Umbilical cord (tissue), 2 donors: ENCODE data around the gene BRSK1. TPM values are rescaled to one million over a fixed set of nuclear protein-coding genes. Genes with fewer than 3 reads are reported as not detected.
A peak's percentile ranks its signal among the peaks of the same experiment; 100 is the strongest.

Experiments
- DNase-seq: peaks from one replicate; pipeline ENCODE4 v3.0.0-alpha.2; 2015; ENCODE audit warnings: low spot score
- total RNA-seq: library from RNA; depleted of rRNA; stranded (reverse); fragments of >200 nt; gene quantifications from one replicate; pipeline ENCODE4 v1.2.3, GENCODE V29; 2014; ENCODE audit warnings: low replicate concordance; ENCODE audit not compliant: insufficient read depth

The BRSK1 gene
- not detected for total RNA-seq

DNA sequence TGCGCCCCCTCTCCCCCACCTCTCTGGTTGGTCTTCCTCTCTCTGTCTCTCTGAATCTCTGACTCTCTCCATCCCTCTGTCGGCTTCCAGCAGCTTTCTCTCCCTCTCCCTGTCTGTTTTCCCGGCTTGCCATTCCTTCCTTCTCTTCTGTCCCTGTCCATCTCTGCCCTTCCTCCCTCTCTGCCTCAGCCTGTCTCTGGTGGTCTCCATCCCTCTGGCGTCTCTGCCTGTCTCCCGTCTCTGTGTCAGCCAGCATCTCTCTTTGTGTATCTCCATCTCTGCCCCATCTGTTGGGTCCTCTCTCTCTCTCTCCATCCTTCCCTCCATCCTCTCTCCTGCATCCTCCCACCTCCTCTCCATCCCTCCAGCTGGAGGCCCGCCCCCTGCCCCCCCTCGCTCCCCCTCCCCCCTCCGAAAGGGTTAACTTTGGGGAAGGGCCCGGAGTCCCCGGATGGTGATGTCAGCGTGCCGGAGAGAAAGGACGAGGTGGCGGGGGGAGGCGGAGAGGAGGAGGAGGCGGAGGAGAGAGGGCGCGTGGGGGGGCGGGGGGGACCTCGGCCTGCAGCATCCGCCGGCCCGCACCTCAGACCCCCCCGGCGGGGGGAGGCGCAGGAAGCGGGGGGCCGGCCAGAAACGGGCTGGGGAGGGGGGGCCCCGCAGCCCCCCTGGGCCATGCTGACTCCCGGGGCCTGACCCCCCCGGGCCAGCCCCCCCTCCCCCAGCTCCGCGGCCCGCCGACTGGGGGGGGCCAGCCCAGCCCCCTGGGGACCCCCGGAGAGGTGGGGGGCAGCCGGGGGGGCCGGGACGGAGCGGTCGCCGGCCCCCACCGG is at the start of gene BRSK1:
TSS of gene BRSK1 (plus strand) at position 450 of the 830 bp plus-strand sequence. CDS start 446 bp downstream, outside the sequence.
- peak; percentile 57 for DNase-seq

DNA sequence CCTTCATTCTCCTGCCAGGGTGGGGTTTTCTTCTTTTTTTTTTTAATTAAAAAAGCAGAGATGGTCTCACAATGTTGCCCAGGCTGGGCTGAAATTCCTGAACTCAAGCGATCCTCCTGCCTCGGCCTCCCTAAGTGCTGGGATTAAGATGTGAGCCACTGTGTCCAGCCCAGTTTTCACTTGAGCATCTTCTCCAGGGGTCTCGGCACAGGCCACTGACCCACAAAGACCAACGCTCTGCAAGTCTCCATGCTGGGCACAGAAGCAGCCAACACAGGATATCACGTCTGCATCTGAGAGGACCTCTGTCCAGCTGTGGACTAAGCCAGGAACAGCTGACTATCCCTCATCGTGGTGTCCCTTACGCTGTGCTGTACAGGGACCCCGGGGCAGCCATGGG is 45.8 kb upstream of the BRSK1 start:
- DNase-seq = no peak

DNA sequence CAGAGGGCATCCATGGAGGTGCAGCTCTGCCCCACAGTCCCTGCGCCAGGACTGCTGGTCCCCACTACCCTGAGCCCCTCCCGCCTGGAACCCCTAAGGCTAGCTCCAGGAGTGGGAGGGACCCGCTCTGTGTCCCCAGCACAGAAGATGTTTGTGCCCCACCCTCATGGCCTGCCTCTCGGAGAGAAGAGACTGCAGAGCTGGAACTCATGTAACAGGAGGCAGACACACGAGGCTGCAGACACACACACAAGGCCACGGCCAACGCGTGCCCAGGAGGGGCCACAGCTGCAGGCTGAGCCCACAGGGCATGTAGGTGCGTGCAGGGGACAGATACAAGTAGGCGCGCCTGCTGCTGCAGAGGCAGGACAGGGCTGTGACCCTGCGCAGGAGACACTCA is 44.8 kb upstream of the BRSK1 start:
- DNase-seq = no peak

DNA sequence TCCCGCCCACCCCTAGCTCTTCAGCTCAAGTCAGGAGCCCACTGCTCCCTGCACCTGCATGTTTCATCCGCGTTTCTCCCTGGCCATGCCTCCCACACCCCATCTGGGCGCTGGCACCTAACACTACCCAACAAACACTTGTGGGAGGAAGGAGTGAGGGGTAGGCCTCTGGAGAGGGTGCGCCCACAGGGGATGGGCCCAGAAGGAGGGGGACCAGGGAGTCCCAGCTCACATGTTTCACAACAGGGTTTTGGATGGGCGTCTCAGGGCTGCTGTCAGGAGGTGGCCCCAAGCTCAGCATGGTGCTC is 43.1 kb upstream of the BRSK1 start:
- no peak for DNase-seq

DNA sequence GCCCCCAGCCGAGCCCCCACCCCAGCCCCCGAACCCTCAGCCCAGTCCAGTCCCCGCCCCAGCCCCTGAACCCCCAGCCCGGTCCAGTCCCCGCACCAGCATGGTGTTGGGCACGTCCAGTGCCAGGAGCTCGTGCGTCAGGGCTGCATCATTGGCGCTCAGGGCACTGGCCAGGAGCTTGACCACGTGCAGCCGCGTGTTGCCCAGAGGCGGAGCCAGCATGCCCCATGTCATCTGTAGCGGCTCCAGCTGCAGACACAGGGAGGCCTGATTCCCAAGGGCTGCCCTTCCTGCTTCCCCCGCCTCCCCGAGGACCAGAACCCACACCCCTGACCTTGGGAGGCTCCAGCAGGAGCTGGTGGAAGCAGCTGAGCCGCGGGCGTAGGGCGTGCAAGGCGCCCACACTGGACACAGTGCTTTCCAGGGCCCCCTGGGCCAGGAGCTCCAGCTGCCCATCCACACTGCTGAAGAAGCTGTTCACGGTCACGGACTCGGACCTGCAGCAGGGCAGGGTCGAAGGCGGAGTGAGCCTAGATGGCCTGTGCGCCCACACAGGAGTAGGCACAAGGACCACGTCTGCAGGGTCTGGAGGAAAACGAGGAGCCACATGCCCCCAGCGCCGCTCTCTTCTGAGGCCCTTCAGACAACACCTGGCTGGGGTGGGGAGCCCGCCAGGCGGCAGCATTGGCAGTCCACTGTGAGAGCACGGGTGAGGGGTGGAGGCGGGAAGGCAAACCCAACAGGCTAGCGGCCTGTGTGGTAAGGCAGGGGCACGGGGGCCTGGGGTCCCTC is 42.5 kb upstream of the BRSK1 start:
- no peak for DNase-seq

DNA sequence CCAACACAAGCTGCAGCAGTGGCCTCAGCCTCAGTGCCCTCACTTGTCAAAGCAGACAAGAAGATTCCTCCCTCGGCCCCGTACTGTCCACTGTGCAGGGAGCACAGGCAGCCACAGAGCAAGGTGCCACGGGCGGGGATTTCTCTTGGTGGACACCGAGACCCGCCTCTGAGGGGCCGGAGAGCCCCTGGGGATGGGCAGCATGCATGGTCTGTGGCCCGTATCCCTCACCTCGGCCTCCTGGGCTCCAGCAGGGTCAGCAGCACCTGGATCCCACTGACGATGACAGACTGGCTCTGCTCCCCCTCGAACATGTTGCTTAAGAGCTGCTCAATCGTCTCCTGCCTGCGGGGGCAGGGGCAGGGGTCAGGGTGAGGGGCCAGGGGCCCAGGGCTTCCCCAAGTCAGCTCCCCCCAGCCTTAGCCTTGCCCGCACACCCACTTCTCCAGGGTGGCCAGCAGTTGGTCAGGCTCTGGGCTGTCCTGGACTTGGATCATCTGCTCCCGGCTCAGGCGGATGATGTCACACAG is 41.8 kb upstream of the BRSK1 start:
- DNase-seq = no peak

DNA sequence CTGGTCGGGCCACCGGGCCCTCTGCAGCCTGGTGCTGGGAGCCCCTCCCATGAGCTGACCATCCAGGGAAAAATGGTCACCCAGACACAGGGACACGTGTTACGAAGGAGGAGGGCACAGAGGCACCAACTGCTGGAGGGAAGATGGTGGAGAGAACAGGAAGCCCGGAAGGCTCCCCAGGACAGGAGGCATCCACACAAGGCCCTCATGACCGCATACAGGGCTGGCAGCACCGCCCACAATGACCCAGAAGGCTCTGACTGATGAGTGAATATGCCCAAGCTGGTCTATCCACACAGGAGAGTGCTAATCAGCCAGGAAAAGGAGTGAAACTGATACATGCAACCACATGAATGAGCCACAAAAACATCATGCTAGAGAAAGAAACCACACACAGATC is 41.3 kb upstream of the BRSK1 start:
- DNase-seq = no peak

DNA sequence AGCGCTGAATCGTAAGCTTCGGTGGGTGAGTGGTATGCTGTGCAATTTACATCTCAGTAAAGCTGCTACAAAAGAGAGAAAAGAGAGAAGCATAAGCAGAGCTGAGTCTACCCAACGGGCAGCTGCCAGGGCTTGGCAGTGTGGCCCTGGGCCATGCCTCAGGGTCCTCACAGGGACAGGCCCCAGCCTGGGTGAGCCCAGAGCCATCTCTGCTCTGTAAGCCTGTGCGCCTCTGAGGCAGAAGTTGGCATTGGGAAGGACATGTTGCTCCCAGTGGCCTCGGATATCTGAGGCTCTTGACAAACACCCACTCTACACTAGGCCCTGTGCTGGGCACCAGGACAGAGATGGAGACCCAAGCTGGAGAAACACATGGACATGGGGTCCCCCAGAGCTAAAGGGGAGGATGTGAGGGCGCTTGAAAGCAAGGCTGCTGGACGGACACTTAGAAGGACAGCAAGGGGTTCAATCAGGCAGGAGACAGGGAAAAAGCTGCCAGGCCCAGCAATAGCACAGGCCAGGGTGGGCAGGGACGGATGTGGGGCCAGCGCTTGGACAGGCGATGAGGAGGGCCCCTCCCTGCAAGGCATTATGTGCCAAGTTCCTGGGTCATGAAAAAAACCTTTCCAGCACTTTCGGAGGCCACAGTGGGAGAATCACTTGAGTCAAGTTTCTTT is 39.7 kb upstream of the BRSK1 start:
- no peak for DNase-seq

DNA sequence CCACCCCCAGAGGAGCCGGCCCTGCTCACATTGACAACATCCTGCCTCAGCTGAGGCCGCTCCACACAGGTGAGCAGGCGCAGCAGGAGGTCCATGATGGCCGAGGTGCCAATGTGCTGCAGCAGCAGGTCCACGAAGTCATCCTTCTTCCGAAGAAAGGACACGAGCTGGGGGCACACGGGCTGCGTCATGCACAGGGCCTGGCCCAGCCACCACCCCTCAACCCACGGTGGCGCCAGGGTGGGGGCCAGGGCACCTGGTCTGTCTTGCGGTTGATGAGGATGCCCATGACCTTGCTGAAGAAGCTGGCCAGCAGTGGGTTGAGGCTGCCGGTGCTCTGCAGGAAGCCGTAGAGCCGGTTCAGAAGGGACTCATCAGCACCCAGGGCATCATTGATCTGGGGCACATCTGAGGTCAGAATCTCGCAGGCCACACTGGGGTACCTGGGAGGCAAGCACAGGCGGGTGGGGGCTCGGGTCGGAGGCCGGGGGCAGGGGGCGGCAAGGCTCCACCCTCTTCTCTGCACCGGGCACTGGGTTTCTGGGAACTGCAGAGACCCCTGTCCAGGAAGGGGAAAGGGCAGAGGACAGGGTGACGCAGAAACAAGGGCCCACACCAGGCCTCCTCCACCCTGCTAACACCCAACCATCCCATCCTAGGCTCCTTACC is 38.4 kb upstream of the BRSK1 start:
- DNase-seq = no peak

DNA sequence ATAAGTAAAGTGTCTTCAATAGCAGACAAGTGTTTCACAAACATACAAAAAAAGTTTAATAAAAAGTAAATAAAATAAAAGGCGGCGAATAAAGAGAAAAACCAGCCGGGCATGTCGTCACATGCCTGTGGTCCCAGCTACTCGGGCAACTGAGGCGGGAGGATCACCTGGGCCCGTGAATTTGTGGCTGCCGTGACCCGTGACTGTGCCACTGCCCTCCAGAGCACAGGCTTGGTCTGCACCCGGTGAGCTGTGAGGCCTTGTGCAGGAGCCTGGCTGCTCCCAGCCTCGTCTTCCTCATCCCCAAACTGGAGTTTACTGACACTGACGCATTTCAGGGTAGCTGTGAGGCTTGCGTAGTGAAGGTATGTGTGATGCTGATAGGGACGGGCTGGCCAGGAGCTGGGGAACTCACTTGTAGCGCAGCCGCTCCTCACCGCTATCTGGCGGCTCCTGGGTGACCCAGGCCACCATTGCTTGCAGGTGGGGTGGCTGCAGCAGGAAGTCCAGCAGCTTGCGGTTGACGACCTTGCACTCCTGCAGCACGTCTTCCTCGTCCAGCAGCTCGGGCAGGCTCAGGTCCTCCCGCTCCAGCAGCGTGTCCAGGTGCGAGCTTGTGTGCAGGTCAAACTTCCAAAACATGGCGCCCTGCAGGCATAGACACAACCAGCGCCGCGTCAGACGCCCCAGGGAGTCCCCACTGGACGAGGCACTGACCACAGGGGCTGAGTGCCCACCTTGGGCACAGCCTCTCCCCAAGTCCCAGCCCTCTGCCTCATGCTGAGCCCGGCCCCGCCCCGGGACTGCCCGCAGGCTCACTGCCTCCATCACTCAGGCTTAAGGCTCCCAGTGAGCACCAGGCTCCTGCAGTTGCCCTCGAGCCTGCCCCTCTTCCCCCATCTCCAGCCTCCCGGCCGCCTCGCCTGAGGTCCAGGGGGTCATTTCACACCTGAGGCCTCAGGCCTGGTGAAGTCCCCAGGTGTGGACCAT is 37.0 kb upstream of the BRSK1 start:
- DNase-seq = no peak

DNA sequence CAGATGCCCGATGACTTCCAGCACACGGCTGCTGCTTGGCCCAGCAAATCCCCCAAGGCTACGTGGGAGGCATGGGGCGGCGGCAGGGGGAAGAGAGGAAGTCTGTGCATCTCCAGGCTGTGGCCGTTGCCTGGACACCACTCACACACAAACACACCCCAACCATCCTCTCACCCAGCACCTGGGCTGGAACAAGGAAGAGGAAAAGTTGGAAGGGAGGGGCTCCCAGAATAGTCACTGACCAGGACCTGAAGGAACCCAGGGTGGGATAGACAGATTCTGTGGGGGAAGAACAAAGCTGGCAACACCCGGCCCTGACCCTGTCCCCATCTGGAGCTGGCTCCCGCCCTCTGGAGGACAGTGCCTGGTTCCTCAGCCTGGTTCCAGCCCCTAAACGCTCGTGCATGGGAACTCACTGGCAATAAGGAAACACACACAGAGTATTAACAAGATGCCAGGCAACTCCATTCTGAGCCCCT is 36.1 kb upstream of the BRSK1 start:
- peak; percentile 25 for DNase-seq

DNA sequence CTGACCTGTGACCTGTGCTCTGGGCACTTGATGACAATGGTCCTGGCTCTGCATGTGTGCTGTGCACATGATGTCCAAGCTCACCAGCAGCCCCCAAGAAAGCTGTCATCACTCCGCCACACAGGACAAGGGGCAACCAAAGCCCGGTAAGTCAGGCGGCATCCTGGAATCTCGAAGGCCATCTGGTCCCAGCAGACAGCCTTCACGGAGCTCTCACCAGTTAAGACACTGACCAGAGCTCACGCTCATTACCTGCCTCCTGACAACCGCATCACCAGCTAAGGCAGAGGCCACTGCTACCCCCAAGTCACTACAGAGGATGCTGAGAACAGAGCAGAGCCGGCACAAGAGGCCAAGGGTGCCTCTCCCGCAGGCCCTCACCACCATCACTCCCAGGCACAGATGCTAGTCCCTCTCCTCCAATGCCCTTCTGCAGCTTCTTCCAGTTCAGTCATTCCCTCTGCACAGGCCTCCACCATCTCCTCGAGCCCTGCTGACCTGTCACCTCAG is 35.6 kb upstream of the BRSK1 start:
- no peak for DNase-seq

DNA sequence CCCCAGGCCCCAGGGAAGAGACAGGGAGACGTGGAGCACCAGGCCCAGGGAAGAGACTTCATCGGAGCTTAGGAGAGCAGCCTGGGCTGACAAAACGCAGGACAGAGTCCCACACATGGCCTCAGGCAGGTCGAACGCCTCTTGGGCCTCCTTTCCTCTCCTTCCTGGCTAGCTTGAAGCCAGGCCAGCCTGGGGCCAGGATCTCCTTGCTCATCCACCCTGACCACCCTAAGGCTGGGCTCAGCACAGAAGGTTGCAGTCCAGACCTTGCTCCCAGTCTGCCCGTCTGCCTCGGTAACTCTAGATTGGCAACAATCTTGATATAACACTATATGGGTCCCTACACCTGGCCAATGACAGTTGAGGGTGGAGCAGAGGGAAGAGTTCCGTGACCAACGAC is 35.1 kb upstream of the BRSK1 start:
- no peak for DNase-seq

DNA sequence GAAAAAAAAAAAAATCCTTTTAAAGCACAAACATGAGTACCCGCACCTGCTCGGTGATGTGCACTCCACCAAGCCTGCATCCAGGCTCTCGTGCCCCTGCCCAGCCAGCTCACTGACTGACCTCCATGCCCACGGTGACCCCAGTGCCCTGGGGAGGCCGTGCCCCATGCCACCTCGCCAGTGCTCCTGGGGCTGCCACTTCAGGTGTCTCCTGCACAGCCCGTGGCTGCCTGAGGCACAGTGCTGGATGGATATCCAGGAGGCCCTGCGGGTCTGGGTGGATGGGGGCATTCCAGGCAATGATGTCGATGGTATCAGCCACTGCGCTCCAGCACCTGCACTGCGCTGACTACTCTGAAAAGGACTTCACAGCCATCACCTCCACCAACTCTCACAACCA is 34.0 kb upstream of the BRSK1 start:
- no peak for DNase-seq

DNA sequence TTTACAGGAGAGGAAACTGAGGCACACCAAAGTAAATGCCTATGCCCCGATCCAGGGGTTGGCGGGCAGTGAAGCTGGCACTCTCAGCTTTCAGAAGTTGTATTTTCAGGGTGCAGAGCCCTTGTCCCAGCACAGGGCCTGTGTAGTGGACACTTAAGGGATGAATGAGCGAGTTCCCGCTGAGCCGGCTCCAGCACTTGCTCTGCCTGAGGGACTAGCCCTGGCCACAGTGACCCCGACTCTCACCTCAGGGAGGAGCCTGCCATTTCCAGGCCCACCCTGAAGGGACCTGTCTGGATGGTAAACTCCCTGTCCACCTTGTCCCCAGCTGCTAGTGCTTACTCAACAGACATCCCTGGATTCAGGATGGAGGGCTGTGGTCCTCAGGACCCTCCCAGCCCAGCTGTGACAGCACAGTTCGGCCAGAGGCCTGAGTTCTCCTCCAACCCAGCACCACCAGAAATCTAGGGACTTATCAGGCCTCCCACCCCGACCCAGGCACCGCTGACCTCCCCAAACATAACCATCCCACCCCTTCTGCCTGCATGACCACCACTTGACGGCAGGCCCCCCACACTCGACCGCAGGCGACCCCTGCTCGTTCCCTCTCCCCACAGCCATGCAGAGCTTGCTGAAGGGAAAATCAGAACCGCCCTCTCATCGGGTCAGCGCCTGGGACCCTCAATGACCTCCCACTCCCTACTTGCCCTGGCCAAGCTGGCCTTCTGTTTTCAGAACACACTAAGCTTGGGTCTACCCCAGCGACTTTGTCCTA is 33.3 kb upstream of the BRSK1 start:
- no peak for DNase-seq

DNA sequence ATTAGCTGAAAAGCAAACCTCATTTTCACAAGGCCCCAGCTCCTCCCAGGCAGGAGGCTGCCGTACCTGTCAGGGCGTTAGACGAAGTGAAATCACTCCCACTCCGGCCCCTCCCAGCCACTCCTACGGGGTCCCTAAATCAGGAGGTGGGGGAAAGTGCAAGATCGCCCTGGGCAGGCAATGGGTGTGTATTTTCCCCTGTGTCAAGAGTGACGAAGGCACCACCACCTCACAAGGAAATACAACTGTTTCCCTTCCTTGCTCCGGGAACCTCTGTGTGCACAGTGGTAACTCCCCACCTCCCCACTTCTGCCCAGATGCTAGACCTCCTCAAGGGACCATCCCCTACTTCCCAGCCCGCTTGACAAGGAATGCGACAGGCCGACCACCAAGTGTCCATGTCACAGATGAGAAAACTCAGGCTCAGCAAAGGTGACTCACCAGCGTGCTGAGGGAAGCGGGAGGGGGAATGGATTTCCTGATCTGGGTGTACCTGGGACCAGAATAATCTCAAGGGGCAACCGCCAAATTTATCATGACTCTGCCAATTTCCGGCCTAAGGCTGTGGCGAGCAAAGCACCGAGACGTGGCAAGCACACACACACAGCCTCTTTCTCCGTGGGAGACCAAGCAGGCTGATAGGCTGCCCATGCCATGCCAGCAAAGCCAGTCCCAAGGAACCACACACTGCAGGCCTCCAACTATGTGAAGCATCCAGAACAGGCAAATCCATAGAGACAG is 32.3 kb upstream of the BRSK1 start:
- DNase-seq = no peak

DNA sequence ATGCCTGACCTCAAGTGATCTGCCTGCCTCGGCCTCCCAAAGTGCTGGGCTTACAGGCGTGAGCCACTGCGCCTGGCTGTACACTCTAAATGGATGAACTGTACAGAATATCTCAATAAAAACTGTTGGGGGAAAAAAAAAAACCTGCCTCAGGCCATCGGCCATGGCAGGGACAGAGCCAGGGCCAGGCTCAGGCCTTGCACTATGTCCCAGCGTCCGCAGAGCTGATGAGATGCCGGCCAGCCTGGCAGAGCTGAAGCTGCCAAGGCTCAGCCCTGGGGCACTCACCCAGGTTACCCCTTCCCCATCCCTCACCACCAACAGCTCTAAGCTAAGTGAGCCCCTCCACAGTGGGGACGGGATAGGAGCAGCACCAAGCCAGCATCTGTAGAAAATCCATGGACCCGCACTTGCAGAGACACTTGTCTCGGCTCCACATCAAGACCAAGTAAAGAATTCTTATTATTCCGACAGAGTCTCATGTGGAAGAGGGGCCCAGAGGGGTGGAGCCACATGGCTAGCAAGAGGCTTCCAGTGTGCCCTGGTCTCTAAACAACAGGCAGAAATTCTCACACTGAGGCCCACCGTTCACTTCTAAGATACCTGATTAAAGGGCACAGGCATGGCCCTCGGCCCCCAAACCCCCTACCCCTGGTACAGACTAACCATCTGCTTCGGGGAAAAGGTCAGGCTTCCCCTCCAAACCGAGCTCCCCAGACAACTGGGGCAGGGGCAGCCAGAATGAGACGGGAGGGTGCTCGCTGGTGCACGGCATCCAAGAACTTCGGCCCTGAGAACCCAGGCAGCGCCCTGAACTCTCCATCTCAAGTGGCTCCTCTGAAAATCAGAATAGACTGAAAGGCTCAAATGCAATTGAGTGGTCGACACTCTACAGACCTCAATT is 30.8 kb upstream of the BRSK1 start:
- no peak for DNase-seq
